AG08396 (cell line): Measurements from ENCODE around the gene DDX1.

Experiments
- DNase-seq: peaks from one replicate; pipeline ENCODE4 v3.0.0; 2012; ENCODE audit warnings: low spot score, mixed read lengths

Gene DDX1

GRCh38 chr2:15664273-15665066 is 72.8 kb downstream of the DDX1 start:
- DNase-seq: no peak

DNA sequence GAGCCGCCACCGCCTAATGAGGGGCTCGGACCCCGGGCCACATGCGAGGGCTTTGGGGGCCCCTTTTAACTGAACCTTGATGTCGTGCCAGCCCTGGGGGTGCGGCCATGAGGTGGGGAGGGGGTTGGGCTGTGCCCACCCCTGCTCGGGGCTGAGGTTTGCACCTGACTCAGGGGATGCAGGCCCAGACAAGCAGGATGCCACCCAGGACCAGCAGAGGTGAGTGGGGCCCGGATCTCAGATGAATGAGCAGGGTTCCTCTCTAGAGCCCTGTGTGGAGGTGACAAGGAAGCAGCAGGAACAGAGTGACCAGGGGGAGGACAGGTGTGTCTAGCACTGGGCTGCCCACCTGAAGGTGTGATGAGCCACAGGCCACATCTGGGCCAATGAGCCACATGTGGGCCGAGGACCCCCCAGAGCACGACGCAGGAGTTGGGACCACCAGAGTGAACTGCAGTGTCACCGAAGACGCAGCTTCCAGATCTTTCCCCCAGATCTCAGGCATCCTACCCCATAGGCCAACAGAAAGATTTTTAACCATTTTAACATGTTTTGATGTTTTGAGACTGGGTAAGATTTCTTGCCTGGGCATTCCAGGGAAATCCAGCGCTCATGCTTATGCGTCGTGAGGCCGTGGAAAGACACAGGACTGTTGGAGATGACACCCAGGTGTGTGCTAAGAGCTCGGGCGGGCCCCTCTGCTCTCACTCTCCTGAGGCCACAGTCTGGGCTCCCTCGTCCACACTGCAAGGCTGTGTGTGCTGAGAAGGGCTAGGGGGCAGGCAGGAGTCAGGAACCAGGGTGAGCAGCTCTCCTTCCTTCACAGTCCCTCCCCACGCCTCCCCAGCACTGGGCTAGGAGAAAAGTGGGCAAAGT is 73.6 kb downstream of the DDX1 start:
- no peak for DNase-seq

DNA sequence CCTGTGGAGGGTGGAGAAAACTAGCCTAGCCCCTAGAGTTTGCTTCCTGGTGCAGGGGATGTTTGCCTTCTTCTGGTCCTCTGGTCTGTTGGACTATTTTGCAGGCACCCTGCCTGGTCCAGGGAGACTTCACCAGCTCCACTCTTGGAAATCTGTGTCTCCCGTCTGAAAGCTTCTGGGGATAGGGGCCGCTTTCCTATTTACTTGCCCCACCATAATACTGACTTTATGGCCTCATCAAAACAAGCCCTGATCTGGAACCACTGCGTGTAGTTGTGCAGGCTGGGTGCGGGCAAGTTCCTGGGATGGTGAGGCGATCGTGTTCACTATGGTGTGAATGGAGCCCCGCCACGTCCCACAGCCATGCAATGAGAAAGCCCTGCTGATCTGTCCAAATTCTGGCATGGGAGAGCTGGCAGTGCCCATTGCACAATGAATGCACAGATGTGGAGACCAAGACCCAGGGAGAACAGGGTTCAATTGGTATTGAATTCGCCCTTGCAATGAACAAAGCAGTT is 74.3 kb downstream of the DDX1 start:
- no peak for DNase-seq

DNA sequence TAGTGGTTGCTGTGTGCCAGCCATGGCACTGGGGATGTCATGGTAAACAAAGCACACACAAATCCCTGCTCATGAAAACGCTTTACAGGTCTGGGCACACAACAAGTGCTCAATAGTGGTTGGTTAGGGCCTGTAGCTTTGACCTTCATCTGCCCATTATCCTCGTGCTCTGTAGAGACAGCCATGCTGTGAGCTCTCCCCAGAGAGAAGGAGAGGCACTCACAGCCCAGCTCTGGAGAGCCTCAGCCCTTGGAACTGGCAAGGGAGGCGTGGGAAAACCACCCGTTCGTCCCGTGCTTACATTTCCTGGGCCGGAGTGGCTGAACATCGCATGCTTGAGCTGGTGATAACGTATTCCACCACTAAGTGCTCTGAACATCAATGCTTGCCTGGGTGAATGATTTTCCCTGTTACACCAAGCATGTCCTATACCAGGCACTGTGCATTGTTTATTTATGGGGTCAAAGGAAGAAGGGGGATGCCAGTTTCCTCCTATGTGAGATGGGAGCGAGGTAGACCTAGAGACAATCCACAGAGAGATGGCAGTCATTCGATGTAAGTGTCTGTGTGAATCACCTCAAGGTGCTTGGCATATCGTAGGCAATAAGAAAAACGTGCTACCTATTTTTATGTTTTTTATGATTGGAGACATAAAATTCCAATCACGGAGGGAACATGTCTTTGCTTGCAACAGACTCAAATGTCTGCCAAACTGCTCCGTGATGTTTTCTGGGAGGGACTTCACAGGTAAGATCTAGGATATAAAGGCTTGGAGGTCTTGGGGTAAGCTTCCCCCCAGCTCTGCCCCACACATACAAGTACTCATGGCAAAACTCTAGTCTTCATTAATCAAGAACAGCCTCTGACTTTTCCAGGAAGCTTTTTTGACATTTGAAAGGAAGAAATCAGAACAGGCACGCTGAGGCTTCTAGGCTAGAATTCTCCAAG is 75.5 kb downstream of the DDX1 start:
- DNase-seq: no peak

DNA sequence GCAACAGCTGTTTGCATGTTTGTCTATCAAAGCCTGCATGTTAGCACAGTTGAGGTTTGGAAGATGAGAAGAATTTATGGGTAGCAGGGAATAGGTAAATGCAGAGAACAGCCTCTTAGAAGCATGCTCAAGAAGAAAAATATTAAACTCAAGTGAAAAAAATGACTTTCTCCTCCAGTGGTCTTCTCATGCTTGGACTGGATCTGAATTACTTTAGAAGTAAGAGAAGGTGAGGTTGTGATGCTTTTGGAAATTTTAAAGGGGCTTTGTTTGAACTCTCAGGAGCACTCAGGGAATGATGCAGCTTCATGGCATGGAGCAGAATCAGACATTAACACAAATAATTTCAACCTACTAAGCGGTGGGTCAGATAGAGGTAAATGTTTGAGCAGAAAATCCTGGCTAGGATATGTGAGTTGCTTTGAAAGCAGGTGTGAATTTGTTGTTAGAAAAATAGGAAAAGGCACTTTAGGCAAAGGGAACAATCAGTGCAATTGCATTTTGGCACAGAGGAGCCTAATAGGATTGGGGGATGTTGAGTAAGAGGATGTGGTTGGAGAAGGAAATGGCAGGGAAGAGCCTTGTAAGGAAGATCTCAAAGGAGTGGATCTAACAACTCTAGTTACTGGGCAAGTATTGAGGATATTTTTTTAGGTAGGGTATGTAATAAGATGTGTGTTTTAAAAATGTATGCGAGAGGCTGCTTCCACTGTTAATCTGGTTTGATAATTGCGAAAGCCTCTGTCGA is 76.3 kb downstream of the DDX1 start:
- no peak for DNase-seq

- DNase-seq: no peak
These were observed 77.1 kb downstream of the DDX1 start for GRCh38 chr2:15668611-15669305.

DNA sequence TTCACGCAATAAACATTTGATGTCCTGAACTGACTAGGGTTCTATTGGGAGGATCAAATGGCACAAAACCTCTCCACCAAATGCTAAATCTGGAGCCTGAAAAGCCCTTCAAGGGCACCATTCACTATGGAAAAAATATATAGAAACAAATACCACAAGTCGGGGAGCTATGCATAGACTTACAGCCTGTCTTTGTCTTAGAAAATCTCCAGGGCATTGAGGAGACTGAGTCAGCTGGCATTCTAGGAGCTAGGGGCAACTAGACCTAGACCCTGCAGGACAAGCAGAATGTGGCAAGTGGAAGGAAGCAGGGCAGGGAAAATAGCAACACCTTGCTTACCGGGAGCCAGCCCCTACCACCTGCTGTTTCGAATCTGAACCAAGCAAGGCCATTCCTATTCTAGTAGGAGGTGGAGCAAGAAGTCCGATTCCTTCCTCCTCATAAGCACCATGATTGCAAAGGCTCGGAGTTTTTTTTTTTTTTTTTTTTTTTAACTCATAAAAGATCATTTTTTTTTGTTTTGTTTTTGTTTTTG is 77.8 kb downstream of the DDX1 start:
- DNase-seq: no peak

DNA sequence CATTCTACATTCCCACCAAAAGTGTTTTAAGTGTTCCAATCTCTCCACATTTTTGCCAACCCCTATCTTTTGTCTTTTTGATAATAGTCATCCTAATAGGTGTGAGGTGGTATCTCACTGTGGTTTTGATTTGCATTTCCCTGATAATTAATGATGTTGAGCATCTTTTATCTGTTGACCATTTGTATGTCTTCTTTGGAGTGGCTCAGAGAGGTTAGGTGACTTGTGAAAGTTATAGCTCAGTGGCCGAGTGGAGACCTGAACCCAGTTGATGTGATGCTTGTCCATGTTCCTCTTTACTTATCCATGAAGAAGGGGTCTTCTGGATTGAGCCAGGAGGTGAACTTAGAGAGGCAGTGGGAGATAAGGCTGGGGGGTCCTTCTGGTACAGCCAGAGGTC is 78.8 kb downstream of the DDX1 start:
- DNase-seq: no peak

DNA sequence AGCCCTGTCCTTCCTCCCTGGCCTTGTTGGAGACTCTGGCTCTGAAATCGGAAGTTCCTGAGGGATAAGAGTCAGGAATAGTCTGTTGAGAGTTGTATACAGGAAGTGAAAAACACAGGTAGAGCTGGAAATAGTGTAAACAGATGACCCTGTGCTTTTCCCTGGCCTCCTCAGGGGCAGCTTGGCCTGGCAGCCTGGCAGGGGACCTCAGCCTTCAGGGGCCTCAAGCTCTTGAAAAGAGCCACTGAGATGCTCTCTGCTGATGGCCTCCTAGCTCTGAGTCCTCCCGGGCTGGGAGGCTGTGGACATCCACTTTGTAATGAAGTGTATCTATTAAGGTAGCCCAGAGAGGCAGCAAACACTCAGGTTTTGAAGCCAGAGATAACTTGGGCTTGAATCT is 79.3 kb downstream of the DDX1 start:
- no peak for DNase-seq

GRCh38 chr2:15671409-15671808 is 79.7 kb downstream of the DDX1 start:
- no peak for DNase-seq

DNA sequence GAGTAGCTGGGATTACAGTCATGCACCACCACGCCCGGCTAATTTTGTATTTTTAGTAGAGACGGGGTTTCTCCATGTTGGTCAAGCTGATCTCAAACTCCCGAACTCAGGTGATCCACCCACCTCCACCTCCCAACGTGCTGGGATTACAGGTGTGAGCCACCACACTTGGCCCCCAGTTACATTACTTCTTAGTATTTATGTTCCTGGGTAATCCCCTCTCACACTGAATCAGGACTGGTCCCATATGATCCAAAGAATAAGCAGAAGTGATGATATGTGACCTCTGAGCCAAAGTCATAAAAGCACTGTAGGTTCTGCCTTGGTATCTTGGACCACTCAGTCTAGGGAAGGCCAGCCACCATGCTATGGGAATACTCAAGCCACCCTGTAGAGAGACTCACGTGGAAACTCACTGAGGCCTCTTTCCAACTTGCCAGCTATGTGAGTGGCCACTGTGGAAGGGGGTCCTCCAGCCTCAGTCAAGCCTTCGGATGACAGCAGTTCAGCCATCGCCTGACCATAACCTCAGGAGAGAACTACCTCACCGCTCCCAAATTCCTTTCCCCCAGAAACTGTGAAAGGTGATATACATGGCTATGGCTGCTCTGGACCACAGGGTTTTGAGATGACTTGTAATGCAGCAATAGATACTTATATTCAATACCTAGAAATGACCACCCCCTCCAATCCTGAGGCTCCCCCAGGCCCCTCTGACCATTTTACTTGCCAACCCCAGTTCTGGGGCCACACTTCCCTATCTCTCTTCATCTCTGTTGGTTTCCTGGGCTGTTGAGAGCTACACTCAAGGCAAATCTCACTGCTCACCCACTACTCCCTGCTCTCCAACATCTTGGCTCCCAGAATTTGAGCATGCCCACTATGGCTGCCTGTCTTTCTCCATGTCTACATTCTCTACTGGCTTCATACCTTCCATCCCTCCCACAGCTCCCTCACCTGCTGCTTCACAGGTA is 80.5 kb downstream of the DDX1 start:
- DNase-seq: no peak

DNA sequence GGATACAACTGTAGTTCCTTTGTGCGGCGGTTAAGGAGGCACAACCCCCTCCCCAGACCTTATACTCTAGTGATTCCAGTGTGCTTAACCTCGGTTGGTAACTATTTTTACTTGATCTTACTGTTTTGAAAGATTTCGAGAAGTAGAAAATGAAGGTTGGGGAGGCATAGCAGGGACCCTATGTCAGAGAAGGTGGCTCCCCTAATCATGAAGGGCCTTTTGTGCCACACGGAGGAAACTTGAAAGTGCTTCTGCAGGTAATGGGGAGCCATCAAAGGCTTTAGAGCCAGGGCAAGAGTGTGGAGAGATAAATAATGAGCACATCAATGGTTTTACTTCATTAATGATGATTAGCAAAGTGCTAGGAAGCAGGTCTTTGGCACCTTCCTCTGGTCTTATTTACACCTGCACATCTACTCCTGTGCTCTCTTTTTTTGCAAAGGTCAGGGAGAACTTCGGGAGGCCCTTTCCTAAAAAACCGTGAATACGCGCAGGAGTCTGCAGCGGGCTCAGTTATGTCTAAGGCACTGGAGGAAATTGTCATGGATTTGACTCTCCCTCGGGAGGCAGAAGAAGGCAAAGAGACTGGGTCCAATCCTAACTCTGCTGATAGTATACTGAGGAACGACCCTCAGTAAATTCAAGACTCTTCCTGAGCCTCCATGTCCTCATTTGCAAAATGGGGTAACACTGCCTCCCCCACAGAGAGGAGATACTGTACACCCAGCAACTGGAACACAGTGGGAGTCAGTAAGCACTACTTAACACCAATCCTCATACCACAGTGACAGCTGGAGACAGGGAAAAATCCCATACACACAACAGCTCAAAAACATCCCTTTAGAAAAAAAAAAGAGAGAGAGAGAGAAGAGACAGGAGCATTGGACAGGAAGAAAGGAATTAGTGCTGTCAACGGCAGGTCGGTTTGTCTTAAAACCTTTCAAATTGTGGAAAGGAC is 81.6 kb downstream of the DDX1 start:
- no peak for DNase-seq

GRCh38 chr2:15673919-15674636 is 82.4 kb downstream of the DDX1 start:
- no peak for DNase-seq

- DNase-seq: no peak
These were observed 83.2 kb downstream of the DDX1 start for GRCh38 chr2:15674637-15675455.

GRCh38 chr2:15675456-15676195 is 84.0 kb downstream of the DDX1 start:
- DNase-seq: no peak
